Stimulated activated CD4-positive, alpha-beta T cell treated with anti-CD3 and anti-CD28 coated beads, Interleukin-1b, Interleukin-23, amount 100 ng/mL, for 24 hours (primary cell): Measurements from ENCODE around the gene GFRA4.

Source experiments
- DNase-seq, 4 experiments: peaks; one replicate each; pipeline ENCODE4 v3.0.0-alpha.2; 2020; ENCODE audit warnings: low read depth in 4 of 4, low spot score in 1 of 4

GFRA4 gene

GRCh38 chr20:3694864-3695263, 31.7 kb upstream of the GFRA4 start:
- no peak for DNase-seq

GRCh38 chr20:3693376-3693775, 30.2 kb upstream of the GFRA4 start:
- DNase-seq, result no peak

GRCh38 chr20:3692706-3693294, 29.6 kb upstream of the GFRA4 start:
- DNase-seq, result no peak

- DNase-seq, result no peak
Measured at GRCh38 chr20:3691897-3692296, 28.7 kb upstream of the GFRA4 start.

GRCh38 chr20:3691306-3691705, 28.1 kb upstream of the GFRA4 start:
- no peak for DNase-seq

GRCh38 chr20:3690413-3690812, 27.2 kb upstream of the GFRA4 start:
- DNase-seq, result no peak

- no peak for DNase-seq
Measured at GRCh38 chr20:3689978-3690377, 26.8 kb upstream of the GFRA4 start.

GRCh38 chr20:3687655-3688054, 24.5 kb upstream of the GFRA4 start:
- DNase-seq, result no peak

GRCh38 chr20:3686867-3687321, 23.7 kb upstream of the GFRA4 start:
- DNase-seq, result no peak

GRCh38 chr20:3686421-3686820, 23.2 kb upstream of the GFRA4 start:
- no peak for DNase-seq

- no peak for DNase-seq
Measured at GRCh38 chr20:3685341-3685740, 22.1 kb upstream of the GFRA4 start.

GRCh38 chr20:3681931-3682781, 19.0 kb upstream of the GFRA4 start, which contains the start of gene ADAM33:
Gene ADAM33, minus strand, starts transcription at chr20:3682010. Its CDS starts 6 bp downstream, at chr20:3682004.
- DNase-seq, result no peak

- no peak for DNase-seq
Measured at GRCh38 chr20:3681352-3681930, 18.2 kb upstream of the GFRA4 start.

GRCh38 chr20:3680701-3681351, 17.6 kb upstream of the GFRA4 start:
- DNase-seq, result no peak

GRCh38 chr20:3679749-3680700, 16.8 kb upstream of the GFRA4 start:
- no peak for DNase-seq

GRCh38 chr20:3678856-3679720, 15.9 kb upstream of the GFRA4 start:
- no peak for DNase-seq

GRCh38 chr20:3678198-3678597, 15.0 kb upstream of the GFRA4 start:
- no peak for DNase-seq

- DNase-seq, result no peak
Measured at GRCh38 chr20:3677733-3678132, 14.5 kb upstream of the GFRA4 start.
